SK-N-SH (cell line): ENCODE measurements around the gene SLC46A3. TPM values are rescaled to one million over a fixed set of nuclear protein-coding genes. Genes with fewer than 3 reads are reported as not detected.
A peak's percentile ranks its signal among the peaks of the same experiment; 100 is the strongest.

Source experiments
- CTCF ChIA-PET: fragments of 300-600, 350-600 bp; formaldehyde crosslinking; extraction: SDS; loops from one replicate; lab custom pipeline; 2021; lab: Yijun Ruan, JAX
- POLR2A ChIA-PET: fragments of 350-600 bp; sonication (Branson Sonifier 250); formaldehyde crosslinking; extraction: SDS; loops from one replicate; lab custom pipeline; 2020; ENCODE audit warnings: antibody characterized with exemption, inconsistent platforms; lab: Yijun Ruan, JAX
- DNase-seq: peaks from one replicate; pipeline ENCODE4 v3.0.0; 2012
- H2AFZ ChIP-seq: fragments of 200-600 bp; sonication (generic); 2 replicates; pipeline ENCODE4 v1.8.1; 2016; ENCODE audit warnings: antibody characterized with exemption, mild to moderate bottlenecking, low read depth
- H3F3A ChIP-seq: fragments of 200-600 bp; sonication (generic); replicated peaks from 2 replicates; pipeline ENCODE3; 2016; ENCODE audit warnings: antibody characterized with exemption, mild to moderate bottlenecking; ENCODE audit not compliant: insufficient read depth
- H3K27ac ChIP-seq, 2 experiments: fragments of 200-500 bp in 1 of 2; fragments of 200-600 bp in 1 of 2; sonication (Bioruptor generic) in 1 of 2; sonication (generic), shearing (Covaris generic) in 1 of 2; 2 replicates each; pipeline versions ENCODE4 v1.5.1 to v1.6.1; 2014 to 2016; ENCODE audit warnings: low read depth in 2 of 2, inconsistent platforms in 1 of 2, low read length in 1 of 2, mild to moderate bottlenecking in 1 of 2, mixed read lengths in 1 of 2
- H3K27me3 ChIP-seq: fragments of 200-600 bp; sonication (generic), shearing (Covaris generic); 2 replicates; pipeline ENCODE4 v1.6.1; 2016; ENCODE audit warnings: mixed run types; ENCODE audit not compliant: insufficient read depth
- H3K36me3 ChIP-seq, 2 experiments: fragments of 200-500 bp in 1 of 2; fragments of 200-600 bp in 1 of 2; sonication (Bioruptor generic) in 1 of 2; sonication (generic) in 1 of 2; replicated peaks in 1 of 2; 2 replicates each; pipeline versions ENCODE3 to v1.5.1; 2014 to 2016; ENCODE audit warnings: low read length in 1 of 2, mild to moderate bottlenecking in 1 of 2; ENCODE audit not compliant: insufficient read depth in 2 of 2, control insufficient read depth in 1 of 2
- H3K4me1 ChIP-seq, 2 experiments: fragments of 200-500 bp in 1 of 2; fragments of 200-600 bp in 1 of 2; sonication (Bioruptor generic) in 1 of 2; sonication (generic), shearing (Covaris generic) in 1 of 2; 2 replicates each; pipeline versions ENCODE4 v1.5.1 to v1.6.1; 2014 to 2016; ENCODE audit warnings: low read depth in 1 of 2, low read length in 1 of 2, mixed run types in 1 of 2; ENCODE audit not compliant: insufficient read depth in 2 of 2, control insufficient read depth in 1 of 2
- H3K4me2 ChIP-seq: fragments of 200-600 bp; sonication (generic), shearing (Covaris generic); 2 replicates; pipeline ENCODE4 v1.6.1; 2017; ENCODE audit warnings: mixed run types
- H3K4me3 ChIP-seq, 2 experiments: fragments of 200-500 bp in 1 of 2; fragments of 200-600 bp in 1 of 2; sonication (Bioruptor generic) in 1 of 2; sonication (generic), shearing (Covaris generic) in 1 of 2; 2 replicates each; pipeline versions ENCODE4 v1.5.1 to v1.8.1; 2014 to 2016; ENCODE audit warnings: low read depth in 2 of 2, inconsistent platforms in 1 of 2, low read length in 1 of 2, mild to moderate bottlenecking in 1 of 2, mixed read lengths in 1 of 2, moderate library complexity in 1 of 2
- H3K79me2 ChIP-seq: fragments of 200-600 bp; sonication (generic); 2 replicates; pipeline ENCODE4 v1.8.1; 2017; ENCODE audit warnings: mild to moderate bottlenecking; ENCODE audit not compliant: insufficient read depth
- H3K9ac ChIP-seq: fragments of 200-600 bp; sonication (generic); 2 replicates; pipeline ENCODE4 v1.6.1; 2017; ENCODE audit warnings: mixed run types
- H3K9me2 ChIP-seq: fragments of 200-600 bp; sonication (generic); 2 replicates; pipeline ENCODE4 v1.6.1; 2017; ENCODE audit warnings: mixed run types
- H3K9me3 ChIP-seq: fragments of 200-600 bp; sonication (generic); 2 replicates; pipeline ENCODE4 v1.6.1; 2017; ENCODE audit warnings: mixed run types, mild to moderate bottlenecking, moderate library complexity
- H4K20me1 ChIP-seq: fragments of 200-600 bp; sonication (generic); 2 replicates; pipeline ENCODE4 v1.6.1; 2017; ENCODE audit warnings: mild to moderate bottlenecking, mixed run types; ENCODE audit not compliant: insufficient read depth
- ELF1 ChIP-seq: IDR thresholded peaks from 2 replicates; pipeline ENCODE4 v1.4.0; 2012
- EP300 ChIP-seq, 2 experiments: IDR thresholded peaks; 2 replicates each; pipeline versions ENCODE4 v1.4.0 to v1.6.1; 2012; ENCODE audit warnings: borderline replicate concordance in 1 of 2, low read depth in 1 of 2, low read length in 1 of 2
- EZH2phosphoT487 ChIP-seq: fragments of 200-600 bp; sonication (generic); IDR thresholded peaks from 2 replicates; pipeline ENCODE4 v1.6.1; 2017; ENCODE audit warnings: low read depth, mixed run types, mild to moderate bottlenecking, antibody characterized with exemption, moderate library complexity, borderline replicate concordance
- FOXM1 ChIP-seq: IDR thresholded peaks from 2 replicates; pipeline ENCODE4 v1.4.0; 2012; ENCODE audit warnings: low read depth, mild to moderate bottlenecking
- GATA2 ChIP-seq: sonication (generic); formaldehyde crosslinking; IDR thresholded peaks from 2 replicates; pipeline ENCODE4 v1.5.0; 2020; ENCODE audit warnings: mild to moderate bottlenecking, missing genetic modification reagents
- JUND ChIP-seq: IDR thresholded peaks from 2 replicates; pipeline ENCODE4 v1.4.0; 2012
- NFIC ChIP-seq: IDR thresholded peaks from 2 replicates; pipeline ENCODE4 v1.4.0; 2012; ENCODE audit warnings: borderline replicate concordance
- POLR2AphosphoS5 ChIP-seq: IDR thresholded peaks from 2 replicates; pipeline ENCODE4 v1.6.1; 2012; ENCODE audit warnings: low read depth, low read length
- RAD21 ChIP-seq: IDR thresholded peaks from 2 replicates; pipeline ENCODE4 v1.6.1; 2012; ENCODE audit warnings: mild to moderate bottlenecking, low read length
- RFX5 ChIP-seq: IDR thresholded peaks from 2 replicates; pipeline ENCODE4 v1.6.1; 2012; ENCODE audit warnings: mild to moderate bottlenecking, improper control_type of control experiment, low read length
- RXRA ChIP-seq: IDR thresholded peaks from 2 replicates; pipeline ENCODE4 v1.4.0; 2012; ENCODE audit warnings: low read depth, mild to moderate bottlenecking, borderline replicate concordance
- SMC3 ChIP-seq: IDR thresholded peaks from 2 replicates; pipeline ENCODE4 v1.6.1; 2012; ENCODE audit warnings: low read depth, low read length, improper control_type of control experiment
- TAF1 ChIP-seq: IDR thresholded peaks from 2 replicates; pipeline ENCODE4 v1.6.1; 2012; ENCODE audit warnings: low read depth, mild to moderate bottlenecking, low read length, moderate library complexity, borderline replicate concordance
- TEAD4 ChIP-seq: IDR thresholded peaks from 2 replicates; pipeline ENCODE4 v1.4.0; 2012; ENCODE audit warnings: mild to moderate bottlenecking, borderline replicate concordance; ENCODE audit not compliant: insufficient read depth
- YY1 ChIP-seq: IDR thresholded peaks from 2 replicates; pipeline ENCODE4 v1.4.0; 2012; ENCODE audit warnings: low read depth, mild to moderate bottlenecking
- WGBS: methylation state at CpG from one replicate; pipeline ENCODE4 v1.1.6; 2017; ENCODE audit warnings: low lambda C conversion rate; 5-methylcytosine and 5-hydroxymethylcytosine counted together
- polyA plus RNA-seq, 3 experiments: library from polyadenylated mRNA; depleted of rRNA; stranded (reverse); fragments of >200 nt; gene quantifications; 2 replicates each; pipeline ENCODE4 v1.2.3, GENCODE V29; 2012
- TF ChIP-seq, protein P1 (sequence below): fragments of 150-350 bp; IDR thresholded peaks from 2 replicates; pipeline ENCODE4 v1.6.1; 2016; ENCODE audit warnings: mild to moderate bottlenecking, low read depth, low read length
- TF ChIP-seq, protein P2 (sequence below): IDR thresholded peaks from 2 replicates; pipeline ENCODE4 v1.4.0; 2012; ENCODE audit warnings: low read depth, borderline replicate concordance
- TF ChIP-seq, protein P3 (sequence below): IDR thresholded peaks from 2 replicates; pipeline ENCODE4 v1.6.1; 2012; ENCODE audit warnings: mild to moderate bottlenecking, low read depth, low read length, moderate library complexity
- TF ChIP-seq, protein P4 (sequence below): IDR thresholded peaks from 2 replicates; pipeline ENCODE4 v1.4.0; 2012; ENCODE audit warnings: low read depth, borderline replicate concordance
- TF ChIP-seq, protein P5 (sequence below): IDR thresholded peaks from 2 replicates; pipeline ENCODE4; 2012

Gene SLC46A3
- polyA plus RNA-seq, 1 of the 3 experiments (the other 2 are of a cell fraction): 2.0 TPM

DNA sequence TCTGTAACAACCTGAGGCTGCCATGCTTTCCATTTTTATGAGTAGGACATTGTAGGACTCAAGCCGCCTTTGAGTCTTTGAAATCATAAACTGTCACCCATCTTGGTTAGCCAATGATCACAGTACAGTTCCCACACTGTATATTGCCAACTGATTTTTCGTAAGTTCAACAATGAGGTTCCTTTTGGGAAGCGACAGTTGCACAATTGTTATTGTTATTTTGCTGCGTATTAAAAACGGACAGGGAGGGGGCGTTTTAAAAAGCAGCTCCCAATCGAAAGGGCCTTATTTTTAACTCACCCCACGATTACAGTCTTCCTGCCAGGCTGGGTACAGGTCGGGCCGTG lies 601 bp downstream of the SLC46A3 start:
- Histone ChIP-seq H3K9me2 (no peaks in the 10 kb centered on the region), H3K9ac (peak overlapping the region; percentile 53; the same call in 1 of the 2 replicates), H3K27ac (peak overlapping the region; percentile 46 to 71), H3K9me3 (no peaks in the 10 kb centered on the region), H3K4me1 (peaks cover 4% of the 10 kb centered on the region in 2 experiments; a peak in 1 of 4 replicates), H2AFZ (peak overlapping the region; percentile 78), H3F3A (peaks cover 6% of the 10 kb centered on the region), H3K4me2 (peak overlapping the region; percentile 87), H3K4me3 (peak overlapping the region; percentile 69 to 81), H3K79me2 (no peaks in the 10 kb centered on the region), H3K27me3 (no peaks in the 10 kb centered on the region; the same call in 1 of the 2 replicates), H3K36me3 (no peaks in the 10 kb centered on the region), H4K20me1 (no peaks in the 10 kb centered on the region)
- POLR2A ChIA-PET: no interaction called here
- no peak for DNase-seq
- TF ChIP-seq FOXM1: no peak
- TF ChIP-seq RXRA: no peak
- no peak for TF ChIP-seq NFIC
- TF ChIP-seq RAD21: no peak
- TF ChIP-seq POLR2AphosphoS5: no peak
- TF ChIP-seq GATA2 (CRISPR knock-in tag): no peak
- CTCF ChIA-PET: no interaction called here
- 10% methylated on average over 7 of the region's 10 CpGs for WGBS

DNA sequence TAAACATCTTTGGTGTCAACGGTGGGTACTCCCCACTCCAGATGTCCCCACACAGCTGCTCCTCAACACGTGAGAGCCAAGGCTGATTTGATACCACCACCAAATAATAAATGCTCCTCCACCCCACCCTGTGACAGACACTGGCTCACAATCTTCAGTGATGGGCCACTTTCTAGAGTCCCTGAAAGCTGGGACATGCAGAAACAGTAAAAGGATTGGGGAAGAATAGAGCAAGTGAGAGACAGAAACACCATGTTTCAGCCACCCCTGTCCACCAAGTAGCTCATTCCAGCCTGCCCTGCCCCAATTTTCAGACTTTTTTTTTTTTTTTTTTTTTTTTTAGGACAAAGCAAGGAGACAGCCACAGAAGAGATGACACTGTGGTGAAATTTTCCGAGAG lies 1.6 kb downstream of the SLC46A3 start:
- peaks cover 4% of the 10 kb centered on the region in 2 experiments; a peak in 1 of 4 replicates for H3K4me1 ChIP-seq
- H4K20me1 ChIP-seq: no peaks in the 10 kb centered on the region
- no peaks in the 10 kb centered on the region for H3K79me2 ChIP-seq
- TF ChIP-seq JUND (no peak), ELF1 (no peak), FOXM1 (no peak), SMC3 (no peak), RFX5 (no peak), TEAD4 (no peak), EP300 (IDR thresholded peaks at IDR 0.05; ENCODE audit: borderline replicate concordance in 1 of 2, low read depth in 1 of 2, low read length in 1 of 2) (no peak), POLR2AphosphoS5 (no peak), TAF1 (no peak), YY1 (no peak), NFIC (no peak), EZH2phosphoT487 (no peak)
- TF ChIP-seq, protein P1, sequence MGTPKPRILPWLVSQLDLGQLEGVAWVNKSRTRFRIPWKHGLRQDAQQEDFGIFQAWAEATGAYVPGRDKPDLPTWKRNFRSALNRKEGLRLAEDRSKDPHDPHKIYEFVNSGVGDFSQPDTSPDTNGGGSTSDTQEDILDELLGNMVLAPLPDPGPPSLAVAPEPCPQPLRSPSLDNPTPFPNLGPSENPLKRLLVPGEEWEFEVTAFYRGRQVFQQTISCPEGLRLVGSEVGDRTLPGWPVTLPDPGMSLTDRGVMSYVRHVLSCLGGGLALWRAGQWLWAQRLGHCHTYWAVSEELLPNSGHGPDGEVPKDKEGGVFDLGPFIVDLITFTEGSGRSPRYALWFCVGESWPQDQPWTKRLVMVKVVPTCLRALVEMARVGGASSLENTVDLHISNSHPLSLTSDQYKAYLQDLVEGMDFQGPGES: no peak
- TF ChIP-seq, protein P2, sequence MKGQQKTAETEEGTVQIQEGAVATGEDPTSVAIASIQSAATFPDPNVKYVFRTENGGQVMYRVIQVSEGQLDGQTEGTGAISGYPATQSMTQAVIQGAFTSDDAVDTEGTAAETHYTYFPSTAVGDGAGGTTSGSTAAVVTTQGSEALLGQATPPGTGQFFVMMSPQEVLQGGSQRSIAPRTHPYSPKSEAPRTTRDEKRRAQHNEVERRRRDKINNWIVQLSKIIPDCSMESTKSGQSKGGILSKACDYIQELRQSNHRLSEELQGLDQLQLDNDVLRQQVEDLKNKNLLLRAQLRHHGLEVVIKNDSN: no peak
- TF ChIP-seq, protein P3, sequence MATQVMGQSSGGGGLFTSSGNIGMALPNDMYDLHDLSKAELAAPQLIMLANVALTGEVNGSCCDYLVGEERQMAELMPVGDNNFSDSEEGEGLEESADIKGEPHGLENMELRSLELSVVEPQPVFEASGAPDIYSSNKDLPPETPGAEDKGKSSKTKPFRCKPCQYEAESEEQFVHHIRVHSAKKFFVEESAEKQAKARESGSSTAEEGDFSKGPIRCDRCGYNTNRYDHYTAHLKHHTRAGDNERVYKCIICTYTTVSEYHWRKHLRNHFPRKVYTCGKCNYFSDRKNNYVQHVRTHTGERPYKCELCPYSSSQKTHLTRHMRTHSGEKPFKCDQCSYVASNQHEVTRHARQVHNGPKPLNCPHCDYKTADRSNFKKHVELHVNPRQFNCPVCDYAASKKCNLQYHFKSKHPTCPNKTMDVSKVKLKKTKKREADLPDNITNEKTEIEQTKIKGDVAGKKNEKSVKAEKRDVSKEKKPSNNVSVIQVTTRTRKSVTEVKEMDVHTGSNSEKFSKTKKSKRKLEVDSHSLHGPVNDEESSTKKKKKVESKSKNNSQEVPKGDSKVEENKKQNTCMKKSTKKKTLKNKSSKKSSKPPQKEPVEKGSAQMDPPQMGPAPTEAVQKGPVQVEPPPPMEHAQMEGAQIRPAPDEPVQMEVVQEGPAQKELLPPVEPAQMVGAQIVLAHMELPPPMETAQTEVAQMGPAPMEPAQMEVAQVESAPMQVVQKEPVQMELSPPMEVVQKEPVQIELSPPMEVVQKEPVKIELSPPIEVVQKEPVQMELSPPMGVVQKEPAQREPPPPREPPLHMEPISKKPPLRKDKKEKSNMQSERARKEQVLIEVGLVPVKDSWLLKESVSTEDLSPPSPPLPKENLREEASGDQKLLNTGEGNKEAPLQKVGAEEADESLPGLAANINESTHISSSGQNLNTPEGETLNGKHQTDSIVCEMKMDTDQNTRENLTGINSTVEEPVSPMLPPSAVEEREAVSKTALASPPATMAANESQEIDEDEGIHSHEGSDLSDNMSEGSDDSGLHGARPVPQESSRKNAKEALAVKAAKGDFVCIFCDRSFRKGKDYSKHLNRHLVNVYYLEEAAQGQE: no peak
- TF ChIP-seq, protein P4, sequence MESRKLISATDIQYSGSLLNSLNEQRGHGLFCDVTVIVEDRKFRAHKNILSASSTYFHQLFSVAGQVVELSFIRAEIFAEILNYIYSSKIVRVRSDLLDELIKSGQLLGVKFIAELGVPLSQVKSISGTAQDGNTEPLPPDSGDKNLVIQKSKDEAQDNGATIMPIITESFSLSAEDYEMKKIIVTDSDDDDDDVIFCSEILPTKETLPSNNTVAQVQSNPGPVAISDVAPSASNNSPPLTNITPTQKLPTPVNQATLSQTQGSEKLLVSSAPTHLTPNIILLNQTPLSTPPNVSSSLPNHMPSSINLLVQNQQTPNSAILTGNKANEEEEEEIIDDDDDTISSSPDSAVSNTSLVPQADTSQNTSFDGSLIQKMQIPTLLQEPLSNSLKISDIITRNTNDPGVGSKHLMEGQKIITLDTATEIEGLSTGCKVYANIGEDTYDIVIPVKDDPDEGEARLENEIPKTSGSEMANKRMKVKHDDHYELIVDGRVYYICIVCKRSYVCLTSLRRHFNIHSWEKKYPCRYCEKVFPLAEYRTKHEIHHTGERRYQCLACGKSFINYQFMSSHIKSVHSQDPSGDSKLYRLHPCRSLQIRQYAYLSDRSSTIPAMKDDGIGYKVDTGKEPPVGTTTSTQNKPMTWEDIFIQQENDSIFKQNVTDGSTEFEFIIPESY: no peak
- TF ChIP-seq, protein P5, sequence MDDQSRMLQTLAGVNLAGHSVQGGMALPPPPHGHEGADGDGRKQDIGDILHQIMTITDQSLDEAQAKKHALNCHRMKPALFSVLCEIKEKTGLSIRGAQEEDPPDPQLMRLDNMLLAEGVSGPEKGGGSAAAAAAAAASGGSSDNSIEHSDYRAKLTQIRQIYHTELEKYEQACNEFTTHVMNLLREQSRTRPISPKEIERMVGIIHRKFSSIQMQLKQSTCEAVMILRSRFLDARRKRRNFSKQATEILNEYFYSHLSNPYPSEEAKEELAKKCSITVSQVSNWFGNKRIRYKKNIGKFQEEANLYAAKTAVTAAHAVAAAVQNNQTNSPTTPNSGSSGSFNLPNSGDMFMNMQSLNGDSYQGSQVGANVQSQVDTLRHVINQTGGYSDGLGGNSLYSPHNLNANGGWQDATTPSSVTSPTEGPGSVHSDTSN: no peak
- H3K27ac ChIP-seq: peak overlapping the region in 1 of 2 experiments; percentile 50; a peak in 1 of 4 replicates
- ChIA-PET CTCF (no interaction called here), POLR2A (no interaction called here)
- H3F3A ChIP-seq: peaks cover 6% of the 10 kb centered on the region
- H3K27me3 ChIP-seq: no peaks in the 10 kb centered on the region
- whole genome bisulfite sequencing: 53% methylated on average over 3 of the region's 3 CpGs
- DNase-seq: no peak
- H3K4me2 ChIP-seq: no peak overlapping the region
- H2AFZ ChIP-seq: no peak overlapping the region
- no peaks in the 10 kb centered on the region for H3K36me3 ChIP-seq
- no peaks in the 10 kb centered on the region for H3K9me2 ChIP-seq
- H3K9ac ChIP-seq: no peak overlapping the region
- H3K9me3 ChIP-seq: no peaks in the 10 kb centered on the region
- no peak overlapping the region for H3K4me3 ChIP-seq
